PFSK-1 (cell line): Measurements from ENCODE around the gene MAPRE2.

Source experiments
- FOXP2 ChIP-seq: optimal IDR thresholded peaks from 2 replicates; pipeline ENCODE3; 2011; ENCODE audit warnings: borderline replicate concordance, control low read depth, inconsistent platforms; ENCODE audit not compliant: insufficient read depth; ENCODE audit errors: extremely low read length, extremely low read depth
- POLR2AphosphoS5 ChIP-seq: IDR thresholded peaks from 2 replicates; pipeline ENCODE4 v1.6.1; 2012; ENCODE audit warnings: low read depth, mild to moderate bottlenecking, control low read depth, low read length, moderate library complexity
- REST ChIP-seq, 2 experiments: IDR thresholded peaks; 2 replicates each; pipeline versions ENCODE4 v1.6.1 to v1.8.0; 2011 to 2012; ENCODE audit warnings: low read depth in 2 of 2, low read length in 2 of 2, control low read depth in 1 of 2, inconsistent platforms in 1 of 2, mild to moderate bottlenecking in 1 of 2, moderate library complexity in 1 of 2; ENCODE audit not compliant: insufficient read depth in 1 of 2
- SIN3A ChIP-seq: IDR thresholded peaks from 2 replicates; pipeline ENCODE4 v1.6.1; 2012; ENCODE audit warnings: mild to moderate bottlenecking, low read length, moderate library complexity, borderline replicate concordance; ENCODE audit not compliant: insufficient read depth
- TAF1 ChIP-seq: IDR thresholded peaks from 2 replicates; pipeline ENCODE4 v1.6.1; 2012; ENCODE audit warnings: low read length, control low read depth, borderline replicate concordance; ENCODE audit not compliant: insufficient read depth

Gene MAPRE2

DNA sequence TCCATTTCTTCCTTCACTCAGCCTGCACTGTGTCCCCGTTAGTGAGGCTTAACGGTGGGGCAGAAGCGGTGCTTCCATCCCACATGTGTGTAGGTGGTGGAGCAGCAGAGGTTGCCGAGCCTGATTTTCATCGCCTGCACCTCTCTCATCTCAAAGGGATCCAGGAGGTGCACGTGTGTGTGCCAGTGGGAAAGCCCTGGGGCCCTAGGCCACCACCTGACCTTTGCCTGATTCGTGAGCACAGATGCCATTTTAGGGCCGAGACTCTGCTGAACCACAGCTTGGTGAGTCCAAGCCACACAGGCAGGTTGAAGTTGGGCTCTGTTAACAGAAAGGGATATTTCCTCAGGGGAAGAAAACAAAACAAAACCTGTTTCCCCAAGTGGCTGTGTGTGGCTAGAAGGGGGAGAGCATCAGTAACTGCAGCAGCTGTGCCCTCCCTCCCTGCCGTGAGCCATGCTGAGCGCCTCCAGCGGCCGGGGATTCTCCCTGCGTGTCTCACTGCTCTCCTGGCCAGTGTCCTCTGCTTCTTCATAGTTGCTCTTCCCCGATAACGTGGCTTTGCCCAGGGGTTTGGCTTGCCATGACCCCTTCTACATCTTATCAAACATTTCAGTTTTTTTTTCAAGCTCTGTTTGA lies 81.5 kb downstream of the MAPRE2 start:
- no peak for TF ChIP-seq TAF1
- TF ChIP-seq REST (IDR thresholded peaks at IDR 0.05; ENCODE audit: insufficient read depth in 1 of 2, low read depth in 2 of 2, low read length in 2 of 2): no peak
- TF ChIP-seq POLR2AphosphoS5: no peak
- no peak for TF ChIP-seq SIN3A
- no peak for TF ChIP-seq FOXP2

GRCh38 chr18:35123811-35124210 lies 82.6 kb downstream of the MAPRE2 start:
- TF ChIP-seq SIN3A (no peak), REST (IDR thresholded peaks at IDR 0.05; ENCODE audit: insufficient read depth in 1 of 2, low read depth in 2 of 2, low read length in 2 of 2) (no peak)

DNA sequence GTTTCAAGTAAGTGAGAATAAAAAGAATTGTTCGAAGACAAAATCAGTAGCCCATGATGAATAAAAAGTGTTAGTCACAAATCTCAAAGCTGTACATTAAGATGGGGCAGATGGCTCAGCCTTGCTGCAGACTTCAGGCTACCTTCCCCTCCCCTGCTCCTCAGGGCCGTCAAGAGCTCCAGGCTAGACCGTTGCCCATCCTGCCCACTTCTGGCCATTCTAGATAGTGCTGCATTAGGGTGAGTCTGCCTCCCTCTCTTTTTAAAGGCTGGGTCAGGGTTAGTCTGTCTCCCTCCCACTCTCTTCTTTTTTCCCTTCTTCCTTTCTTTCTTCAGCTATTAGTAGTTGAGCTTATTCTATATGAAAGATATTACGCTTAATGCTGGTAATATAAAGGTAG lies 86.0 kb downstream of the MAPRE2 start:
- no peak for TF ChIP-seq FOXP2
- no peak for TF ChIP-seq TAF1
- TF ChIP-seq POLR2AphosphoS5: no peak
- TF ChIP-seq SIN3A: no peak
- no peak for TF ChIP-seq REST (IDR thresholded peaks at IDR 0.05; ENCODE audit: insufficient read depth in 1 of 2, low read depth in 2 of 2, low read length in 2 of 2)

GRCh38 chr18:35128675-35129074 lies 87.5 kb downstream of the MAPRE2 start:
- TF ChIP-seq FOXP2 (no peak), SIN3A (no peak), TAF1 (no peak), POLR2AphosphoS5 (no peak), REST (IDR thresholded peaks at IDR 0.05; ENCODE audit: insufficient read depth in 1 of 2, low read depth in 2 of 2, low read length in 2 of 2) (no peak)

DNA sequence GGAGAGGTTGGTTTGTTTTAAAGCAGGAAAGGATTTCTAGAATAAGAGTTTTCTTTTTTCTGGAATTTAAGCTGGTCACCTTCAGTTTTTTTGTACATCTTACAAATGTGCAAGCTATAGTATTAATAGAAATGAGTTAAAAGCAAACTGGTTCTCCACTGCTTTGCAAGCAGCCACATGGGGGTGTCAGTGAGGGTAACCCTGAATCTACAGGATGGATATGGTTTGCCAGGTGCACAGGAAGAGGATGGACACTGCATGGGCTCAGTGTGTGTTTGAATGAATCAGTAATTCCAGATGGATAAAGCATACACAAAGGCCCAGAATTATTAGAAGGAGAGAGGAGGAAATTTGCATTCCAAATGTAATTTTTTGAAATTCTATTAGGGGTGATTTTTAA lies 89.0 kb downstream of the MAPRE2 start:
- no peak for TF ChIP-seq POLR2AphosphoS5
- no peak for TF ChIP-seq TAF1
- TF ChIP-seq FOXP2: no peak
- TF ChIP-seq SIN3A: no peak
- TF ChIP-seq REST (IDR thresholded peaks at IDR 0.05; ENCODE audit: insufficient read depth in 1 of 2, low read depth in 2 of 2, low read length in 2 of 2): no peak
